ENCODE results near the gene SLC39A9.

The SLC39A9 gene

GRCh38 chr14:69479696-69480095 is 81.2 kb downstream of the SLC39A9 start:
- ATAC-seq, result no peak

GRCh38 chr14:69480136-69480535 is 81.6 kb downstream of the SLC39A9 start:
- no peak for ATAC-seq
- TF ChIP-seq POU6F1 (CRISPR knock-in tag; IDR thresholded peaks at IDR 0.05; ENCODE audit: borderline replicate concordance, low read depth) (no peak), TCF4 (CRISPR knock-in tag; IDR thresholded peaks at IDR 0.05; ENCODE audit: borderline replicate concordance) (no peak), ESRRG (CRISPR knock-in tag; IDR thresholded peaks at IDR 0.05) (no peak)

More at GRCh38 chr14:69479696-69480095, 81.2 kb downstream of the SLC39A9 start:
- no peak for TF ChIP-seq POU6F1 (CRISPR knock-in tag; IDR thresholded peaks at IDR 0.05; ENCODE audit: borderline replicate concordance, low read depth)
- no peak for TF ChIP-seq TCF4 (CRISPR knock-in tag; IDR thresholded peaks at IDR 0.05; ENCODE audit: borderline replicate concordance)
- TF ChIP-seq ESRRG (CRISPR knock-in tag; IDR thresholded peaks at IDR 0.05), result no peak

- TF ChIP-seq RARB (CRISPR knock-in tag; IDR thresholded peaks at IDR 0.05) (no peak), OSR1 (CRISPR knock-in tag; IDR thresholded peaks at IDR 0.05) (no peak), PATZ1 (CRISPR knock-in tag; IDR thresholded peaks at IDR 0.05; ENCODE audit: borderline replicate concordance) (no peak), BACH2 (CRISPR knock-in tag; IDR thresholded peaks at IDR 0.05; ENCODE audit: borderline replicate concordance) (no peak), ESRRG (CRISPR knock-in tag; IDR thresholded peaks at IDR 0.05) (no peak), CSDC2 (CRISPR knock-in tag; IDR thresholded peaks at IDR 0.05) (no peak), CREB5 (CRISPR knock-in tag; IDR thresholded peaks at IDR 0.05; ENCODE audit: low read depth) (no peak), ZFP30 (CRISPR knock-in tag; IDR thresholded peaks at IDR 0.05) (no peak), ZFP3 (CRISPR knock-in tag; IDR thresholded peaks at IDR 0.05) (no peak), TOX (CRISPR knock-in tag; IDR thresholded peaks at IDR 0.05; ENCODE audit: borderline replicate concordance) (no peak), PPARA (CRISPR knock-in tag; IDR thresholded peaks at IDR 0.05; ENCODE audit: borderline replicate concordance) (no peak), SNAI2 (CRISPR knock-in tag; IDR thresholded peaks at IDR 0.05) (no peak), TSHZ2 (CRISPR knock-in tag; IDR thresholded peaks at IDR 0.05) (no peak), ZNF8 (CRISPR knock-in tag; IDR thresholded peaks at IDR 0.05) (no peak)
- ATAC-seq, result no peak
Observed at GRCh38 chr14:69481815-69482568, 83.5 kb downstream of the SLC39A9 start.

GRCh38 chr14:69483765-69484443 is 85.4 kb downstream of the SLC39A9 start:
- TF ChIP-seq GLIS3 (CRISPR knock-in tag; IDR thresholded peaks at IDR 0.05), result no peak
- no peak for TF ChIP-seq ZFP3 (CRISPR knock-in tag; IDR thresholded peaks at IDR 0.05)
- TF ChIP-seq SNAI2 (CRISPR knock-in tag; IDR thresholded peaks at IDR 0.05), result no peak
- peak; percentile 73 for ATAC-seq

All from SK-N-SH treated with all-trans-retinoic acid at 6 μM for 48 hours (cell line).